Panc1 (cell line): ENCODE measurements around the gene SCP2. TPM values are rescaled to one million over a fixed set of nuclear protein-coding genes. Genes with fewer than 3 reads are reported as not detected.

Experiments used
- ATAC-seq: fragments of 200-7000 bp; cut with Tn5 transposase; 2 replicates; pipeline ENCODE4 v1.9.1; 2020; ENCODE audit warnings: mild to moderate bottlenecking, moderate library complexity
- BruUV-seq: library from RNA; stranded (reverse); fragments of 400-500 nt; replicated peaks from 2 replicates; lab custom pipeline; 2021; lab: Mats Ljungman, UMichigan
- CTCF ChIA-PET: fragments of 300-600 bp; sonication (Branson Sonifier 250); formaldehyde crosslinking; loops from one replicate; lab custom pipeline; 2022; ENCODE audit warnings: antibody characterized with exemption; lab: Charles Lee
- POLR2A ChIA-PET: fragments of 300-600 bp; sonication (Branson Sonifier 250); formaldehyde crosslinking; loops from one replicate; lab custom pipeline; 2022; ENCODE audit warnings: antibody characterized with exemption; lab: Charles Lee
- DNase-seq: peaks from one replicate; pipeline ENCODE4 v3.0.0-alpha.2; 2010; ENCODE audit warnings: low read depth, low spot score
- H3K27ac ChIP-seq: 2 replicates; pipeline ENCODE4 v1.5.1; 2011; ENCODE audit warnings: mild to moderate bottlenecking, low read length, inconsistent platforms
- H3K27me3 ChIP-seq: fragments of 200-500 bp; sonication (Bioruptor generic); 2 replicates; pipeline ENCODE4 v1.6.0; 2014; ENCODE audit warnings: low read length, inconsistent platforms; ENCODE audit not compliant: control insufficient read depth, insufficient read depth
- H3K36me3 ChIP-seq: fragments of 200-500 bp; sonication (Bioruptor generic); 2 replicates; pipeline ENCODE4 v1.5.1; 2014; ENCODE audit warnings: inconsistent platforms, mild to moderate bottlenecking, low read length, moderate library complexity; ENCODE audit not compliant: control insufficient read depth, insufficient read depth
- H3K4me1 ChIP-seq: 2 replicates; pipeline ENCODE4 v1.5.1; 2011; ENCODE audit warnings: inconsistent platforms, mild to moderate bottlenecking, low read length, moderate library complexity; ENCODE audit not compliant: control insufficient read depth, insufficient read depth
- H3K4me3 ChIP-seq, 2 experiments: 2 replicates each; pipeline ENCODE4 v1.5.1; 2011 to 2012; ENCODE audit warnings: low read depth in 2 of 2, low read length in 2 of 2, mild to moderate bottlenecking in 2 of 2, inconsistent platforms in 1 of 2, moderate library complexity in 1 of 2
- H3K9me3 ChIP-seq: fragments of 200-500 bp; sonication (Bioruptor generic); 2 replicates; pipeline ENCODE4 v1.5.1; 2014; ENCODE audit warnings: low read depth, mild to moderate bottlenecking, inconsistent platforms, low read length, moderate library complexity; ENCODE audit not compliant: control insufficient read depth, insufficient read depth
- CTCF ChIP-seq: fragments of 450-650 bp; IDR thresholded peaks from 2 replicates; pipeline ENCODE4 v1.5.1; 2017; ENCODE audit warnings: mild to moderate bottlenecking
- POLR2AphosphoS5 ChIP-seq: IDR thresholded peaks from 2 replicates; pipeline ENCODE4 v1.6.1; 2012; ENCODE audit warnings: mild to moderate bottlenecking, low read depth, low read length, moderate library complexity
- REST ChIP-seq, 2 experiments: IDR thresholded peaks; 2 replicates each; pipeline ENCODE4 v1.6.1; 2011 to 2012; ENCODE audit warnings: low read depth in 2 of 2, control low read depth in 1 of 2, low read length in 1 of 2, mild to moderate bottlenecking in 1 of 2, moderate library complexity in 1 of 2; ENCODE audit not compliant: insufficient read depth in 1 of 2
- SIN3A ChIP-seq: IDR thresholded peaks from 2 replicates; pipeline ENCODE4 v1.6.1; 2012; ENCODE audit warnings: low read depth, mild to moderate bottlenecking, low read length, moderate library complexity, borderline replicate concordance; ENCODE audit not compliant: insufficient read depth
- TCF7L2 ChIP-seq: IDR thresholded peaks from 2 replicates; pipeline ENCODE4 v1.6.1; 2011; ENCODE audit warnings: mild to moderate bottlenecking, low read depth, low read length, inconsistent platforms
- in situ Hi-C: cut with HindIII; loops from 2 replicates; pipeline ENCODE4 v1.10.0; 2016; ENCODE audit warnings: low sequenced_read_pairs, low pct_unique_long_range_greater_than_20kb
- intact Hi-C: fragments of 100-400 bp; cut with micrococcal nuclease; formaldehyde crosslinking; loops from one replicate; pipeline ENCODE4 v1.10.0; 2022; ENCODE audit not compliant: unreplicated experiment
- total RNA-seq: library from RNA; stranded (reverse); gene quantifications from one replicate; pipeline ENCODE4 v1.2.1, GENCODE V29; 2021; ENCODE audit not compliant: unreplicated experiment

Gene SCP2
- total RNA-seq, 1 experiment from 2014 or later, result 88.7 TPM

GRCh38 chr1:53093451-53093754, 166.3 kb downstream of the SCP2 start:
- POLR2A ChIA-PET, result no interaction called here
- Histone ChIP-seq H3K4me3 (no peak overlapping the region), H3K36me3 (no peaks in the 10 kb centered on the region), H3K4me1 (peaks cover 4% of the 10 kb centered on the region; the same call in 1 of the 2 replicates), H3K9me3 (no peaks in the 10 kb centered on the region), H3K27ac (no peak overlapping the region), H3K27me3 (no peaks in the 10 kb centered on the region)
- ATAC-seq (no peak), DNase-seq (no peak)
- intact Hi-C loops, result no loop called here
- BruUV-seq, result no TSS peak
- CTCF ChIA-PET, result no interaction called here
- in situ Hi-C loops, result no loop called here
- TF ChIP-seq REST (IDR thresholded peaks at IDR 0.05; ENCODE audit: insufficient read depth in 1 of 2, low read depth in 2 of 2, low read length in 1 of 2) (no peak), TCF7L2 (no peak), SIN3A (no peak), POLR2AphosphoS5 (no peak), CTCF (no peak)

GRCh38 chr1:53093778-53094532, 166.9 kb downstream of the SCP2 start:
- no peak for ATAC-seq
- ChIA-PET CTCF (no interaction called here), POLR2A (no interaction called here)

More at GRCh38 chr1:53093778-53094532, 166.9 kb downstream of the SCP2 start:
- in situ Hi-C loops (no loop called here), intact Hi-C loops (no loop called here)
- Histone ChIP-seq H3K4me3 (no peak overlapping the region), H3K9me3 (no peaks in the 10 kb centered on the region), H3K4me1 (peaks cover 4% of the 10 kb centered on the region; the same call in 1 of the 2 replicates), H3K36me3 (no peaks in the 10 kb centered on the region), H3K27ac (no peak overlapping the region), H3K27me3 (no peaks in the 10 kb centered on the region)
- no TSS peak for BruUV-seq
- no peak for DNase-seq
- no peak for TF ChIP-seq SIN3A
- no peak for TF ChIP-seq CTCF
- no peak for TF ChIP-seq TCF7L2
- TF ChIP-seq POLR2AphosphoS5, result no peak
- no peak for TF ChIP-seq REST (IDR thresholded peaks at IDR 0.05; ENCODE audit: insufficient read depth in 1 of 2, low read depth in 2 of 2, low read length in 1 of 2)
